ENCODE data around the gene SMKR1. TPM values are rescaled to one million over a fixed set of nuclear protein-coding genes. Genes with fewer than 3 reads are reported as not detected.

SMKR1 gene
- total and polyA plus RNA-seq, 9 of the 15 experiments (the other 6 are each of a cell fraction or from before 2014, with no cell fraction given), result 0.58 to 1.8 (median 0.93) TPM; not detected in 1

DNA sequence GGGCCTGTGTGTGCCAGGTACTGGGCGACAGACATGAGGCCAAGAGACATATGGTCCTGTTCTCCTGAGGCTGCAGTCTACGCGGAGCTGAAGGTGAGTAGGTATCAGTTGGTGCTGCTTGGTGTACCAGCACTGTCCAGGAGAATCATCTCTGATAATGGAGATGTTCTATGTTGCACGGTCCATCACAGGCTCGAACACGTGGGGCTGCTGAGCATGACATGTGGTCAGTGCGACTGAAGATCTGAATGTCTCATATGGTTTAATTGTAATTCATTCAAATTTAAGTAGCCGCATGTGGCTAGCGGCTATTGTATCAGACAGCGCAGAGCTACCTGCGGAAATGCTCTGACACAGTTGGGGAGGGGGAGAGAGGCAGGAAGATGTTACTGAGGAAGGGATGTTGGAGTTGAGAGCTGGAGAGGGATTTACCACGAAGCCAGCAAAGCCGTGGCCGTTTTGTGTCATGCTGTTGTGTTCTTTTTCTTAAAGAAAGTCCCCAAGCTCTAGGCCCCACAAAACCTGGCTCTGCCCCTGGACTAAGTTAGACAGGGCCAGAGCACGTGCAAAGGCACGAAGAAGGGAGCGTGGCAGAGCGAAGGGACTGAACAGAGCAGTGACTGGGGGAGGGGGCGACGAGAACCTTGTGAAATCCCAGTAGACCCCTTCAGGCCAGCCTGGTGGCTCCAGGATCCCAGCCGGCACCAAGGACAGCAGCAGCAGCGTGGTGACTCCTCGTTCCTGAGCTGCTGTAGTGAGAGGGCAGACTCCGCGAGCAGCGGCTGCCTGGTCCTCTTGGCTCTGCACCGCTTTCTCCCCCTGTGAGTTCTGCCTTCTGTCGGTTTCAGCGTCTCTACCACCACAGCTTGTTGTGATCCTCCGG is 20.0 kb downstream of the SMKR1 start (continued):
- TF ChIP-seq, protein P1, sequence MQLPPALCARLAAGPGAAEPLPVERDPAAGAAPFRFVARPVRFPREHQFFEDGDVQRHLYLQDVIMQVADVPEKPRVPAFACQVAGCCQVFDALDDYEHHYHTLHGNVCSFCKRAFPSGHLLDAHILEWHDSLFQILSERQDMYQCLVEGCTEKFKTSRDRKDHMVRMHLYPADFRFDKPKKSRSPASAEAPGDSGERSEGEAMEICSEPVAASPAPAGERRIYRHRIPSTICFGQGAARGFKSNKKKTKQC (CRISPR knock-in tag; IDR thresholded peaks at IDR 0.05), result peak; percentile 74
- no peak for TF ChIP-seq MAFF (IDR thresholded peaks at IDR 0.05; ENCODE audit: low read length)
- no peak for TF ChIP-seq ARHGAP35 (IDR thresholded peaks at IDR 0.05; ENCODE audit: partially characterized antibody)
- TF ChIP-seq JUNB (CRISPR knock-in tag; conservative IDR thresholded peaks at IDR 0.05), result no peak
- no peak for TF ChIP-seq CSDE1 (IDR thresholded peaks at IDR 0.05)
- TF ChIP-seq, protein P2, sequence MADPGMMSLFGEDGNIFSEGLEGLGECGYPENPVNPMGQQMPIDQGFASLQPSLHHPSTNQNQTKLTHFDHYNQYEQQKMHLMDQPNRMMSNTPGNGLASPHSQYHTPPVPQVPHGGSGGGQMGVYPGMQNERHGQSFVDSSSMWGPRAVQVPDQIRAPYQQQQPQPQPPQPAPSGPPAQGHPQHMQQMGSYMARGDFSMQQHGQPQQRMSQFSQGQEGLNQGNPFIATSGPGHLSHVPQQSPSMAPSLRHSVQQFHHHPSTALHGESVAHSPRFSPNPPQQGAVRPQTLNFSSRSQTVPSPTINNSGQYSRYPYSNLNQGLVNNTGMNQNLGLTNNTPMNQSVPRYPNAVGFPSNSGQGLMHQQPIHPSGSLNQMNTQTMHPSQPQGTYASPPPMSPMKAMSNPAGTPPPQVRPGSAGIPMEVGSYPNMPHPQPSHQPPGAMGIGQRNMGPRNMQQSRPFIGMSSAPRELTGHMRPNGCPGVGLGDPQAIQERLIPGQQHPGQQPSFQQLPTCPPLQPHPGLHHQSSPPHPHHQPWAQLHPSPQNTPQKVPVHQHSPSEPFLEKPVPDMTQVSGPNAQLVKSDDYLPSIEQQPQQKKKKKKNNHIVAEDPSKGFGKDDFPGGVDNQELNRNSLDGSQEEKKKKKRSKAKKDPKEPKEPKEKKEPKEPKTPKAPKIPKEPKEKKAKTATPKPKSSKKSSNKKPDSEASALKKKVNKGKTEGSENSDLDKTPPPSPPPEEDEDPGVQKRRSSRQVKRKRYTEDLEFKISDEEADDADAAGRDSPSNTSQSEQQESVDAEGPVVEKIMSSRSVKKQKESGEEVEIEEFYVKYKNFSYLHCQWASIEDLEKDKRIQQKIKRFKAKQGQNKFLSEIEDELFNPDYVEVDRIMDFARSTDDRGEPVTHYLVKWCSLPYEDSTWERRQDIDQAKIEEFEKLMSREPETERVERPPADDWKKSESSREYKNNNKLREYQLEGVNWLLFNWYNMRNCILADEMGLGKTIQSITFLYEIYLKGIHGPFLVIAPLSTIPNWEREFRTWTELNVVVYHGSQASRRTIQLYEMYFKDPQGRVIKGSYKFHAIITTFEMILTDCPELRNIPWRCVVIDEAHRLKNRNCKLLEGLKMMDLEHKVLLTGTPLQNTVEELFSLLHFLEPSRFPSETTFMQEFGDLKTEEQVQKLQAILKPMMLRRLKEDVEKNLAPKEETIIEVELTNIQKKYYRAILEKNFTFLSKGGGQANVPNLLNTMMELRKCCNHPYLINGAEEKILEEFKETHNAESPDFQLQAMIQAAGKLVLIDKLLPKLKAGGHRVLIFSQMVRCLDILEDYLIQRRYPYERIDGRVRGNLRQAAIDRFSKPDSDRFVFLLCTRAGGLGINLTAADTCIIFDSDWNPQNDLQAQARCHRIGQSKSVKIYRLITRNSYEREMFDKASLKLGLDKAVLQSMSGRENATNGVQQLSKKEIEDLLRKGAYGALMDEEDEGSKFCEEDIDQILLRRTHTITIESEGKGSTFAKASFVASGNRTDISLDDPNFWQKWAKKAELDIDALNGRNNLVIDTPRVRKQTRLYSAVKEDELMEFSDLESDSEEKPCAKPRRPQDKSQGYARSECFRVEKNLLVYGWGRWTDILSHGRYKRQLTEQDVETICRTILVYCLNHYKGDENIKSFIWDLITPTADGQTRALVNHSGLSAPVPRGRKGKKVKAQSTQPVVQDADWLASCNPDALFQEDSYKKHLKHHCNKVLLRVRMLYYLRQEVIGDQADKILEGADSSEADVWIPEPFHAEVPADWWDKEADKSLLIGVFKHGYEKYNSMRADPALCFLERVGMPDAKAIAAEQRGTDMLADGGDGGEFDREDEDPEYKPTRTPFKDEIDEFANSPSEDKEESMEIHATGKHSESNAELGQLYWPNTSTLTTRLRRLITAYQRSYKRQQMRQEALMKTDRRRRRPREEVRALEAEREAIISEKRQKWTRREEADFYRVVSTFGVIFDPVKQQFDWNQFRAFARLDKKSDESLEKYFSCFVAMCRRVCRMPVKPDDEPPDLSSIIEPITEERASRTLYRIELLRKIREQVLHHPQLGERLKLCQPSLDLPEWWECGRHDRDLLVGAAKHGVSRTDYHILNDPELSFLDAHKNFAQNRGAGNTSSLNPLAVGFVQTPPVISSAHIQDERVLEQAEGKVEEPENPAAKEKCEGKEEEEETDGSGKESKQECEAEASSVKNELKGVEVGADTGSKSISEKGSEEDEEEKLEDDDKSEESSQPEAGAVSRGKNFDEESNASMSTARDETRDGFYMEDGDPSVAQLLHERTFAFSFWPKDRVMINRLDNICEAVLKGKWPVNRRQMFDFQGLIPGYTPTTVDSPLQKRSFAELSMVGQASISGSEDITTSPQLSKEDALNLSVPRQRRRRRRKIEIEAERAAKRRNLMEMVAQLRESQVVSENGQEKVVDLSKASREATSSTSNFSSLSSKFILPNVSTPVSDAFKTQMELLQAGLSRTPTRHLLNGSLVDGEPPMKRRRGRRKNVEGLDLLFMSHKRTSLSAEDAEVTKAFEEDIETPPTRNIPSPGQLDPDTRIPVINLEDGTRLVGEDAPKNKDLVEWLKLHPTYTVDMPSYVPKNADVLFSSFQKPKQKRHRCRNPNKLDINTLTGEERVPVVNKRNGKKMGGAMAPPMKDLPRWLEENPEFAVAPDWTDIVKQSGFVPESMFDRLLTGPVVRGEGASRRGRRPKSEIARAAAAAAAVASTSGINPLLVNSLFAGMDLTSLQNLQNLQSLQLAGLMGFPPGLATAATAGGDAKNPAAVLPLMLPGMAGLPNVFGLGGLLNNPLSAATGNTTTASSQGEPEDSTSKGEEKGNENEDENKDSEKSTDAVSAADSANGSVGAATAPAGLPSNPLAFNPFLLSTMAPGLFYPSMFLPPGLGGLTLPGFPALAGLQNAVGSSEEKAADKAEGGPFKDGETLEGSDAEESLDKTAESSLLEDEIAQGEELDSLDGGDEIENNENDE (IDR thresholded peaks at IDR 0.05; ENCODE audit: low read depth, low read length), result no peak
- TF ChIP-seq PTTG1 (tag; IDR thresholded peaks at IDR 0.05; ENCODE audit: low read depth), result no peak
- TF ChIP-seq, protein P3, sequence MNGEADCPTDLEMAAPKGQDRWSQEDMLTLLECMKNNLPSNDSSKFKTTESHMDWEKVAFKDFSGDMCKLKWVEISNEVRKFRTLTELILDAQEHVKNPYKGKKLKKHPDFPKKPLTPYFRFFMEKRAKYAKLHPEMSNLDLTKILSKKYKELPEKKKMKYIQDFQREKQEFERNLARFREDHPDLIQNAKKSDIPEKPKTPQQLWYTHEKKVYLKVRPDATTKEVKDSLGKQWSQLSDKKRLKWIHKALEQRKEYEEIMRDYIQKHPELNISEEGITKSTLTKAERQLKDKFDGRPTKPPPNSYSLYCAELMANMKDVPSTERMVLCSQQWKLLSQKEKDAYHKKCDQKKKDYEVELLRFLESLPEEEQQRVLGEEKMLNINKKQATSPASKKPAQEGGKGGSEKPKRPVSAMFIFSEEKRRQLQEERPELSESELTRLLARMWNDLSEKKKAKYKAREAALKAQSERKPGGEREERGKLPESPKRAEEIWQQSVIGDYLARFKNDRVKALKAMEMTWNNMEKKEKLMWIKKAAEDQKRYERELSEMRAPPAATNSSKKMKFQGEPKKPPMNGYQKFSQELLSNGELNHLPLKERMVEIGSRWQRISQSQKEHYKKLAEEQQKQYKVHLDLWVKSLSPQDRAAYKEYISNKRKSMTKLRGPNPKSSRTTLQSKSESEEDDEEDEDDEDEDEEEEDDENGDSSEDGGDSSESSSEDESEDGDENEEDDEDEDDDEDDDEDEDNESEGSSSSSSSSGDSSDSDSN (IDR thresholded peaks at IDR 0.05; ENCODE audit: borderline replicate concordance in 1 of 2, low read depth in 2 of 2, low read length in 2 of 2), result 0 out of 4 replicates have a peak, but pooled peaks of 1 of the 2 experiments have one; percentile 25
- TF ChIP-seq, protein P4, sequence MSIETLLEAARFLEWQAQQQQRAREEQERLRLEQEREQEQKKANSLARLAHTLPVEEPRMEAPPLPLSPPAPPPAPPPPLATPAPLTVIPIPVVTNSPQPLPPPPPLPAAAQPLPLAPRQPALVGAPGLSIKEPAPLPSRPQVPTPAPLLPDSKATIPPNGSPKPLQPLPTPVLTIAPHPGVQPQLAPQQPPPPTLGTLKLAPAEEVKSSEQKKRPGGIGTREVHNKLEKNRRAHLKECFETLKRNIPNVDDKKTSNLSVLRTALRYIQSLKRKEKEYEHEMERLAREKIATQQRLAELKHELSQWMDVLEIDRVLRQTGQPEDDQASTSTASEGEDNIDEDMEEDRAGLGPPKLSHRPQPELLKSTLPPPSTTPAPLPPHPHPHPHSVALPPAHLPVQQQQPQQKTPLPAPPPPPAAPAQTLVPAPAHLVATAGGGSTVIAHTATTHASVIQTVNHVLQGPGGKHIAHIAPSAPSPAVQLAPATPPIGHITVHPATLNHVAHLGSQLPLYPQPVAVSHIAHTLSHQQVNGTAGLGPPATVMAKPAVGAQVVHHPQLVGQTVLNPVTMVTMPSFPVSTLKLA (conservative IDR thresholded peaks at IDR 0.05), result 0 out of 4 replicates have a peak, but pooled peaks of 1 of the 2 experiments have one; percentile 33
